SJSA1 (cell line): ENCODE measurements around the gene ADAM15. TPM values are rescaled to one million over a fixed set of nuclear protein-coding genes. Genes with fewer than 3 reads are reported as not detected.
A peak's percentile ranks its signal among the peaks of the same experiment; 100 is the strongest.

Source experiments
- DNase-seq, 2 experiments: peaks; one replicate each; pipeline ENCODE4 v3.0.0-alpha.2; 2015 to 2020; ENCODE audit warnings: low spot score in 2 of 2, low read depth in 1 of 2
- H3K27ac ChIP-seq: fragments of 250-450 bp; sonication (Bioruptor Pico); 2 replicates; pipeline ENCODE4 v1.5.1; 2020; ENCODE audit warnings: mild to moderate bottlenecking, moderate library complexity
- H3K27me3 ChIP-seq: fragments of 250-450 bp; sonication (Bioruptor Pico); replicated peaks from 2 replicates; pipeline ENCODE4 v1.5.1; 2020; ENCODE audit warnings: mild to moderate bottlenecking, moderate library complexity
- H3K36me3 ChIP-seq: fragments of 250-450 bp; sonication (Bioruptor Pico); 2 replicates; pipeline ENCODE4 v1.5.1; 2020; ENCODE audit warnings: mild to moderate bottlenecking
- H3K4me1 ChIP-seq: fragments of 250-450 bp; sonication (Bioruptor Pico); replicated peaks from 2 replicates; pipeline ENCODE4 v1.6.1; 2021; ENCODE audit warnings: mild to moderate bottlenecking
- H3K4me3 ChIP-seq: fragments of 250-450 bp; sonication (Bioruptor Pico); 2 replicates; pipeline ENCODE4 v1.5.1; 2020; ENCODE audit warnings: mild to moderate bottlenecking
- H3K9me3 ChIP-seq: fragments of 250-450 bp; sonication (Bioruptor Pico); replicated peaks from 2 replicates; pipeline ENCODE4 v1.5.1; 2020; ENCODE audit warnings: mild to moderate bottlenecking
- total RNA-seq: library from RNA; depleted of rRNA; stranded (reverse); fragments of >200 nt; shearing (Covaris generic); gene quantifications from 2 replicates; pipeline ENCODE4 v1.2.3, GENCODE V29; 2014

Gene ADAM15
- total RNA-seq, 1 experiment from 2014 or later: 32.0 TPM

DNA sequence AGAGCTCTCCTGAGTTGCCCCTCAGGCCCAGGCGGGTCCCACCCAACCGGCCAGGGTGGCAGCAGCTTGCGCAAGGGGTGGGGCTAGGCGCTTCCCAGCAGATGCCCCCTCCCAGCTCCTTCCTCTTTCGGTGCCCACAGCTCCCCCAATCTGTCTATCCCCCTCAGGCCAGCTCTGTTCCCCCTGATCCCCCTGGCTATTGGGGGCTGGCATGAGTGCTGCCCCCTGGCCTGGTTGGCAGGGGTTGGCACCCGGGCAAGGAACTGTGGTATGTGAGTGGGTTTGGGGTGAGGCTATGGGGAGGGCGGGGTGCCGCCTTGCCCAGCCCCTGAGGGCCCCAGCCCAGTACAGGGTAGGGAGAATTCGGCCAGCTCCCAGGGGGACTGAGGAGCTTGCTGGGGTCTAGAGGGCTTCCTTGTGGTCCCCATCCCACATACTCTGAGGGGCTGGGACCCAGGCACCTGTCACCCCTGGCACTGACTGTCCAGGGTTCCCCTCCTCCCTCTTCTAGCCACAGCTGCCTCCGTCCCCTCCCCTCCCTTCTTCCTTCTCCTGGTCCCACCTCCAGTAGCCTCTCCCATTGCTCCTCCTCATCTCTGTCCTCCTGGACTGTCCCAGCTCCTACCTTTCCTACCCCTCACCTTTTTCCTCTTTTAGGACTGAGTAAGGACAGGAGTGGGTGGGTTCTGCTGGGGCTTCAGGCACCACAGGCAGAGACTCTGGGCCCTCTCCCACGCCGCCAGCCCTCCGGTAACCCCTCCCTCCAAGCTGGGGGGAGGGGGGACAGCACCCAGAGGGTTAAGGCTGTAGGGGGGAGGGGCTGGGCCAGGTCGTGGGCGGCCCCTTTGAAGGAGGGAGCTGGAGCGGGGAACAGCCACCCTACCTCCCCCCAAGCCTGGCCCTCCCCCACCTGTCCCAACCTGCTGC, 42.8 kb upstream of the ADAM15 start:
- no peak overlapping the region for H3K27ac ChIP-seq
- H3K4me1 ChIP-seq: peaks cover 5% of the 10 kb centered on the region
- H3K4me3 ChIP-seq: no peak overlapping the region
- H3K36me3 ChIP-seq: no peaks in the 10 kb centered on the region
- no peaks in the 10 kb centered on the region for H3K9me3 ChIP-seq
- DNase-seq: no peak
- no peaks in the 10 kb centered on the region for H3K27me3 ChIP-seq

GRCh38 chr1:155009221-155009711, 41.9 kb upstream of the ADAM15 start:
- Histone ChIP-seq H3K4me3 (no peak overlapping the region), H3K27ac (no peak overlapping the region), H3K4me1 (peaks cover 2% of the 10 kb centered on the region), H3K27me3 (no peaks in the 10 kb centered on the region), H3K36me3 (no peaks in the 10 kb centered on the region), H3K9me3 (no peaks in the 10 kb centered on the region)
- DNase-seq: no peak

DNA sequence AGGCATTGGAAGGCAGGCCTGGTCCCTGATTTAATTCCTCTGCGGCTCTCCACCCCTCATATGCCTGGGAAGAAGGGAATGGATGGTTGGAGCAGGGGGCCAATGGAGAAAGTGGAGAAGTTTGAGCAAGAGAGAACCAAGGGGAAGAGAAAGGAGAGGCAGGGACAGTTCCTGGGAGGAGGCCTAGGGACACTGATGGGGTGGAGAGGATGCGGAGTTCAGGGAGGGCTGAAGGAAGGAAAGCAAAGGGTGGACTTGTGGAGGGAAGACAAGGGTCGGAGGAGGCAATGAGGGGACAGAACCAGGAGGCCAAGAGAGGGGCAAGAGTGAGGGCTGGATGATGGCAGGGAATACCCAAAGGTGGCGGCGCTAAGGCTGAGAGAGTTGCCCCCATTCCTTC, 41.4 kb upstream of the ADAM15 start:
- no peak overlapping the region for H3K4me3 ChIP-seq
- no peaks in the 10 kb centered on the region; the same call in 1 of the 2 replicates for H3K4me1 ChIP-seq
- no peaks in the 10 kb centered on the region for H3K36me3 ChIP-seq
- H3K27ac ChIP-seq: no peak overlapping the region
- no peak for DNase-seq
- H3K27me3 ChIP-seq: no peaks in the 10 kb centered on the region
- H3K9me3 ChIP-seq: no peaks in the 10 kb centered on the region

GRCh38 chr1:155010211-155010918, 40.8 kb upstream of the ADAM15 start:
- no peaks in the 10 kb centered on the region for H3K9me3 ChIP-seq
- H3K36me3 ChIP-seq: peaks cover 2% of the 10 kb centered on the region; the same call in 1 of the 2 replicates
- no peak for DNase-seq
- no peak overlapping the region for H3K4me3 ChIP-seq
- H3K4me1 ChIP-seq: no peaks in the 10 kb centered on the region
- H3K27me3 ChIP-seq: no peaks in the 10 kb centered on the region
- no peak overlapping the region for H3K27ac ChIP-seq

GRCh38 chr1:155011004-155011416, 40.1 kb upstream of the ADAM15 start:
- no peak overlapping the region for H3K4me3 ChIP-seq
- no peak for DNase-seq
- no peaks in the 10 kb centered on the region for H3K27me3 ChIP-seq
- H3K9me3 ChIP-seq: no peaks in the 10 kb centered on the region
- H3K27ac ChIP-seq: no peak overlapping the region
- H3K4me1 ChIP-seq: no peaks in the 10 kb centered on the region
- H3K36me3 ChIP-seq: peaks cover 4% of the 10 kb centered on the region; the same call in 1 of the 2 replicates

- no peak overlapping the region for H3K4me3 ChIP-seq
- H3K27ac ChIP-seq: no peak overlapping the region
- H3K27me3 ChIP-seq: no peaks in the 10 kb centered on the region
- H3K36me3 ChIP-seq: peaks cover 8% of the 10 kb centered on the region
- no peaks in the 10 kb centered on the region for H3K9me3 ChIP-seq
- no peaks in the 10 kb centered on the region for H3K4me1 ChIP-seq
- DNase-seq: no peak
Observed at GRCh38 chr1:155011437-155012025, 39.6 kb upstream of the ADAM15 start.

DNA sequence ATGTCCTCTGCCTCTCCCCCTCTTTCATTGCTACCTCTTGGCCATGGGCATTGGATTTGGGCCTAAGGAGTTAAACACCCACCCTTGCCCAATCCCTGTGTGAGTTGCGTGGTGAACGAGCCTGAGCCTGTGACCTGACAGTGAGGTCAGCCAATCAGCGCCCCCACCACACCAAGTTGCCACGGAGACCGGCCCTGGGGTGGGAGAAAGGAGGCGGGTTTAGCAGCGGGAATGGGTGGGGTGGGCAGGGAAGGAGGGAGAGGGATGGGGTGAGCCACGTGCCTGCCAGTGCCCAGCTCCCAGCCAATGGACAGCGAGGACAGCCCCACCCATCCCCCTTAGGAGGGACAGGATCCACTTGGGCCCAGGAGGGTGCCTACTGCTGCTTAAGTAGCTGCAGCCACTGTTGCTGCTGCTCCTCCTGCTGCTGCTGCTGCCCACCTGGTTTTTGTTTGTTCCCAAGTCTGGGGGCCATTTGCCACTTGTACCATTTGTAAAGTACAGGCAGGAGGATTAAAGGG, 39.0 kb upstream of the ADAM15 start:
- H3K4me3 ChIP-seq: no peak overlapping the region
- no peak for DNase-seq
- H3K27me3 ChIP-seq: no peaks in the 10 kb centered on the region
- no peak overlapping the region for H3K27ac ChIP-seq
- peaks cover 5% of the 10 kb centered on the region for H3K4me1 ChIP-seq
- H3K36me3 ChIP-seq: peaks cover 13% of the 10 kb centered on the region
- no peaks in the 10 kb centered on the region for H3K9me3 ChIP-seq

DNA sequence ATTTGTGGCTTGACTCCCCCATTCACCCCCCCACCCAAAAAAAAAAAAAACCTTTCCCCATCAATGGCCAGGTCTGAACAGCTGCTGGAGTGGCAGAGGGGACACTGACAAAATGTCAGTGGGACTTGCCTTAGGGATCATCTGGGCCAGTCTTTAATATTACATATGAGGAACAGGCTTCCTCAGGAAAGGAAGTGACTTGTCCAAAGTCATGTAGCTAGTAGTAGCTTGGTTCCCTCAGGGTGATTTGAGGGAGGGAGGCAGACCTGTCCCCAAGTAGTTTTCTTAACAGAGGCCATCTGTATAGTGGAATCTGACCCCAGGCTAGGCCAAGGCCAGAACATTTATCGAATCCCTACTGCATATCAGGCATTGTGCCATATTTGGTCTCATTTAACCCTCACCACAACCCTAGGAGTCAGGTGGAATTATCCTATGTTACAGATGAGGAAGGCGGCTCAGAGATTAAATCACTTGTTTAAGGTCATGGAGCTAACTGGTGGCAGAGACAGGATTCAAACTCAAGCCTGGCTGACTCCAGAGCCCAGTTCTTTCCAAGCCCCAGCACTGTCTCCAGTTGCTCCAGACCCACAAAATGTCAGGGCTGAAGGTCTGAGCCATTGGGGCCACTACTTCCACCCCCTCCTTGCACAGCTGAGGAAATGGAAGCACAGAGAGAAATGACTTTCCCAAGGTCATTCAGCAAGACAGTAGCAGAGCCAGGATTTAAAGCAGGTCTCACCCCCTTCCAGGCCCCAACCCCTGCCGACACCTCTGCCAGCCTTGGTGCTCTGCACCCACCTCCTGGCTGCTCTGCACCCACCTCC, 38.1 kb upstream of the ADAM15 start:
- Histone ChIP-seq H3K27ac (no peak overlapping the region), H3K4me1 (peaks cover 14% of the 10 kb centered on the region), H3K9me3 (no peaks in the 10 kb centered on the region), H3K4me3 (no peak overlapping the region), H3K27me3 (no peaks in the 10 kb centered on the region), H3K36me3 (peaks cover 13% of the 10 kb centered on the region)
- no peak for DNase-seq

- Histone ChIP-seq H3K27me3 (no peaks in the 10 kb centered on the region), H3K36me3 (peaks cover 13% of the 10 kb centered on the region), H3K9me3 (no peaks in the 10 kb centered on the region), H3K27ac (no peak overlapping the region), H3K4me1 (peaks cover 15% of the 10 kb centered on the region), H3K4me3 (no peak overlapping the region)
- no peak for DNase-seq
Observed at GRCh38 chr1:155013632-155014031, 37.5 kb upstream of the ADAM15 start.

- no peak overlapping the region for H3K4me3 ChIP-seq
- peaks cover 13% of the 10 kb centered on the region for H3K36me3 ChIP-seq
- H3K27me3 ChIP-seq: no peaks in the 10 kb centered on the region
- no peaks in the 10 kb centered on the region for H3K9me3 ChIP-seq
- H3K27ac ChIP-seq: no peak overlapping the region
- no peak for DNase-seq
- peaks cover 20% of the 10 kb centered on the region for H3K4me1 ChIP-seq
Observed at GRCh38 chr1:155014709-155015508, 36.2 kb upstream of the ADAM15 start.

- peaks cover 13% of the 10 kb centered on the region for H3K36me3 ChIP-seq
- H3K27ac ChIP-seq: no peak overlapping the region
- H3K27me3 ChIP-seq: no peaks in the 10 kb centered on the region
- no peaks in the 10 kb centered on the region for H3K9me3 ChIP-seq
- DNase-seq: no peak
- no peak overlapping the region for H3K4me3 ChIP-seq
- peaks cover 20% of the 10 kb centered on the region for H3K4me1 ChIP-seq
Observed at GRCh38 chr1:155015527-155016230, 35.4 kb upstream of the ADAM15 start.

DNA sequence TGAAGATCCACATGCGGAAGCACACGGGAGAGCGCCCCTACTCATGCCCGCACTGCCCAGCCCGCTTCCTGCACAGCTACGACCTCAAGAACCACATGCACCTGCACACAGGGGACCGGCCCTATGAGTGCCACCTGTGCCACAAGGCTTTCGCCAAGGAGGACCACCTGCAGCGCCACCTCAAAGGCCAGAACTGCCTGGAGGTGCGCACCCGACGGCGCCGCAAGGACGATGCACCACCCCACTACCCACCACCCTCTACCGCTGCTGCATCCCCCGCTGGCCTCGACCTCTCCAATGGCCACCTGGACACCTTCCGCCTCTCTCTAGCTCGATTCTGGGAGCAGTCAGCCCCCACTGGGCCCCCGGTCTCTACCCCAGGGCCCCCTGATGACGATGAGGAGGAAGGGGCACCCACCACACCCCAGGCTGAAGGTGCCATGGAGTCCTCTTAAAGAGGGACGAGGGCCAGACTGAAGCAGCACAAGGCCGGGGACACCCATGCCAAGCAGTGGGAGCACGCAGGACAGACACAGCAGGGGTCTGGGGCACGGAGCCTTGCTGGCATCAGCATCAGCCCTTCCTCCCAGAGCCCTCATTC, 34.8 kb upstream of the ADAM15 start:
- Histone ChIP-seq H3K36me3 (peaks cover 13% of the 10 kb centered on the region), H3K9me3 (no peaks in the 10 kb centered on the region), H3K27ac (peak overlapping the region; percentile 59), H3K4me1 (peaks cover 20% of the 10 kb centered on the region), H3K4me3 (no peak overlapping the region), H3K27me3 (no peaks in the 10 kb centered on the region)
- DNase-seq: no peak
